PC-9 (cell line): Measurements from ENCODE around the gene SMCO3.

Source experiments
- EZH2 ChIP-seq: fragments of 200-600 bp; sonication (generic); IDR thresholded peaks from 2 replicates; pipeline ENCODE4 v1.8.0; 2017; ENCODE audit warnings: antibody characterized with exemption, low read depth
- TF ChIP-seq, protein P1 (sequence below): fragments of 200-600 bp; sonication (generic); conservative IDR thresholded peaks from 2 replicates; pipeline ENCODE4 v1.6.1; 2017; ENCODE audit warnings: mixed run types, antibody characterized with exemption, mild to moderate bottlenecking, moderate library complexity

DNA sequence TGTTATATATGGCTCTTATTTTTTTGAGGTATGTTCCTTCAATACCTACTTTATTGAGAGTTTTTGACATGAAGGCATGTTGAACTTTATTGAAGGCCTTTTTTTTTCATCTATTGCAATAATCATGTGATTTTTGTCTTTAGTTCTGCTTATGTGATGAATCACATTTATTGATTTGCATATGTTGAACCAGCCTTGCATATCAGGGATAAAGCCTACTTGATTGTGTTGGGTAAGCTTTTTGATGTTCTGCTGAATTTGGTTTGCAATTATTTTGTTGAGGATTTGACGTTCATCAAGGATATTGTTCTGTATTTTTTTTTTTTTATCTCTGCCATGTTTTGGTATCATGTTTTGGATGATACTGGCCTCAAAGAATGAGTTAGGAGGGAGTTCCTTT lies 44.5 kb upstream of the SMCO3 start:
- TF ChIP-seq, protein P1, sequence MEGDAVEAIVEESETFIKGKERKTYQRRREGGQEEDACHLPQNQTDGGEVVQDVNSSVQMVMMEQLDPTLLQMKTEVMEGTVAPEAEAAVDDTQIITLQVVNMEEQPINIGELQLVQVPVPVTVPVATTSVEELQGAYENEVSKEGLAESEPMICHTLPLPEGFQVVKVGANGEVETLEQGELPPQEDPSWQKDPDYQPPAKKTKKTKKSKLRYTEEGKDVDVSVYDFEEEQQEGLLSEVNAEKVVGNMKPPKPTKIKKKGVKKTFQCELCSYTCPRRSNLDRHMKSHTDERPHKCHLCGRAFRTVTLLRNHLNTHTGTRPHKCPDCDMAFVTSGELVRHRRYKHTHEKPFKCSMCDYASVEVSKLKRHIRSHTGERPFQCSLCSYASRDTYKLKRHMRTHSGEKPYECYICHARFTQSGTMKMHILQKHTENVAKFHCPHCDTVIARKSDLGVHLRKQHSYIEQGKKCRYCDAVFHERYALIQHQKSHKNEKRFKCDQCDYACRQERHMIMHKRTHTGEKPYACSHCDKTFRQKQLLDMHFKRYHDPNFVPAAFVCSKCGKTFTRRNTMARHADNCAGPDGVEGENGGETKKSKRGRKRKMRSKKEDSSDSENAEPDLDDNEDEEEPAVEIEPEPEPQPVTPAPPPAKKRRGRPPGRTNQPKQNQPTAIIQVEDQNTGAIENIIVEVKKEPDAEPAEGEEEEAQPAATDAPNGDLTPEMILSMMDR: no peak
- TF ChIP-seq EZH2: no peak
